Endothelial cell of umbilical vein (primary cell): ENCODE data around the gene DLEC1.
"Not testable (repeated sequence)": the region's sequence is repeated elsewhere in the genome, so short reads cannot be mapped to it uniquely, and the experiment has no call there.

ENCODE experiments used
- EZH2 ChIP-seq: IDR thresholded peaks from 2 replicates; pipeline ENCODE4 v1.6.1; 2012; ENCODE audit warnings: borderline replicate concordance, low read depth, mild to moderate bottlenecking, moderate library complexity, low read length, inconsistent platforms; ENCODE audit not compliant: severe bottlenecking
- FOS ChIP-seq: IDR thresholded peaks from 2 replicates; pipeline ENCODE4 v1.6.1; 2011; ENCODE audit warnings: mild to moderate bottlenecking, low read length, moderate library complexity, borderline replicate concordance; ENCODE audit not compliant: insufficient read depth
- JUN ChIP-seq: IDR thresholded peaks from 2 replicates; pipeline ENCODE4 v1.6.1; 2011; ENCODE audit warnings: borderline replicate concordance, low read depth; ENCODE audit not compliant: insufficient read length, insufficient read depth
- MYC ChIP-seq: IDR thresholded peaks from one replicate; pipeline ENCODE4 v1.6.1; 2011; ENCODE audit warnings: mild to moderate bottlenecking, low read depth, low read length
- POLR2A ChIP-seq: IDR thresholded peaks from 2 replicates; pipeline ENCODE4 v1.6.1; 2012; ENCODE audit warnings: low read depth, mild to moderate bottlenecking, control low read depth, low read length
- POLR2AphosphoS5 ChIP-seq: IDR thresholded peaks from 2 replicates; pipeline ENCODE4 v1.6.1; 2012; ENCODE audit warnings: low read depth, mild to moderate bottlenecking, control low read depth, low read length, moderate library complexity; ENCODE audit not compliant: insufficient read depth
- TF ChIP-seq, protein P1 (sequence below): IDR thresholded peaks from 2 replicates; pipeline ENCODE4 v1.6.1; 2011; ENCODE audit not compliant: insufficient read depth, insufficient read length
- TF ChIP-seq, protein P2 (sequence below), 2 donors: IDR thresholded peaks; 1 replicate in 1 of 2; 2 replicates in 1 of 2; pipeline ENCODE4 v1.5.1; 2011; ENCODE audit warnings: low read length in 2 of 2, mild to moderate bottlenecking in 2 of 2, moderate library complexity in 2 of 2, control low read depth in 1 of 2, inconsistent platforms in 1 of 2, low read depth in 1 of 2; ENCODE audit not compliant: insufficient read depth in 1 of 2; ENCODE audit errors: extremely low read depth in 1 of 2

- not testable (repeated sequence) for TF ChIP-seq POLR2AphosphoS5, POLR2A, JUN, EZH2, FOS, MYC
- TF ChIP-seq, protein P1, sequence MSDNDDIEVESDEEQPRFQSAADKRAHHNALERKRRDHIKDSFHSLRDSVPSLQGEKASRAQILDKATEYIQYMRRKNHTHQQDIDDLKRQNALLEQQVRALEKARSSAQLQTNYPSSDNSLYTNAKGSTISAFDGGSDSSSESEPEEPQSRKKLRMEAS, result not testable (repeated sequence)
- TF ChIP-seq, protein P2, sequence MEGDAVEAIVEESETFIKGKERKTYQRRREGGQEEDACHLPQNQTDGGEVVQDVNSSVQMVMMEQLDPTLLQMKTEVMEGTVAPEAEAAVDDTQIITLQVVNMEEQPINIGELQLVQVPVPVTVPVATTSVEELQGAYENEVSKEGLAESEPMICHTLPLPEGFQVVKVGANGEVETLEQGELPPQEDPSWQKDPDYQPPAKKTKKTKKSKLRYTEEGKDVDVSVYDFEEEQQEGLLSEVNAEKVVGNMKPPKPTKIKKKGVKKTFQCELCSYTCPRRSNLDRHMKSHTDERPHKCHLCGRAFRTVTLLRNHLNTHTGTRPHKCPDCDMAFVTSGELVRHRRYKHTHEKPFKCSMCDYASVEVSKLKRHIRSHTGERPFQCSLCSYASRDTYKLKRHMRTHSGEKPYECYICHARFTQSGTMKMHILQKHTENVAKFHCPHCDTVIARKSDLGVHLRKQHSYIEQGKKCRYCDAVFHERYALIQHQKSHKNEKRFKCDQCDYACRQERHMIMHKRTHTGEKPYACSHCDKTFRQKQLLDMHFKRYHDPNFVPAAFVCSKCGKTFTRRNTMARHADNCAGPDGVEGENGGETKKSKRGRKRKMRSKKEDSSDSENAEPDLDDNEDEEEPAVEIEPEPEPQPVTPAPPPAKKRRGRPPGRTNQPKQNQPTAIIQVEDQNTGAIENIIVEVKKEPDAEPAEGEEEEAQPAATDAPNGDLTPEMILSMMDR (IDR thresholded peaks at IDR 0.05; ENCODE audit: extremely low read depth in 1 of 2, insufficient read depth in 1 of 2, low read depth in 1 of 2, low read length in 2 of 2), result not testable (repeated sequence)
Measured at GRCh38 chr3:38087278-38087677, 48.3 kb downstream of the DLEC1 start.
